GM12864 (cell line): ENCODE data around the gene FOSL2.

Experiments used
- DNase-seq: peaks from one replicate; pipeline ENCODE4 v3.0.0-alpha.2; 2011; ENCODE audit warnings: low read depth
- H3K4me3 ChIP-seq: 2 replicates; pipeline ENCODE4 v1.5.1; 2011; ENCODE audit warnings: mild to moderate bottlenecking, low read depth, low read length, control low read depth
- CTCF ChIP-seq: IDR thresholded peaks from 2 replicates; pipeline ENCODE4 v1.5.1; 2011; ENCODE audit warnings: low read depth, mild to moderate bottlenecking, moderate library complexity, low read length, control low read depth, inconsistent platforms; ENCODE audit errors: missing control alignments

FOSL2 gene

GRCh38 chr2:28429636-28430376 is 37.1 kb downstream of the FOSL2 start:
- DNase-seq: no peak
- no peak overlapping the region for H3K4me3 ChIP-seq
- TF ChIP-seq CTCF: no peak

DNA sequence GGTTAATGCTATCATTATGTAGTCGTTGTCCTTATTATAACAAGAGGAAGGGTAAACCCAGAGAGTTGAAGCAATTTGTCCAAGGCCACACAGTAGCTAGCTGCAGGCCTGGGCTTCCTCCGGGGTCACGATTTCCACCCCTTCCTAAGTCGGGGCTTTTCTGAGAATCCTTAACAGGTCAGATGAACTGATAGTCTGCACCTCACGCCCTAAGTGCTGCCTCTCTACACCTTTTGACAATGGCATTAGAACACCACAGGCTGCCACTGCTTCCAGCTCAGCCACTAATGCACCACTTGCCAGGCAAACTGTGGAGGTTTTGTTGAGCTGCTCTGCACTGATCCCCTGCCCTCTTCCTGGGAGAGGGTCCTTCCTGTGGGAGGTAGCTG is 37.7 kb downstream of the FOSL2 start:
- TF ChIP-seq CTCF: no peak
- no peak for DNase-seq
- no peak overlapping the region for H3K4me3 ChIP-seq

GRCh38 chr2:28430788-28431418 is 38.2 kb downstream of the FOSL2 start:
- DNase-seq: no peak
- no peak overlapping the region for H3K4me3 ChIP-seq
- no peak for TF ChIP-seq CTCF

GRCh38 chr2:28431741-28432140 is 39.1 kb downstream of the FOSL2 start:
- H3K4me3 ChIP-seq: no peak overlapping the region
- no peak for DNase-seq
- no peak for TF ChIP-seq CTCF

DNA sequence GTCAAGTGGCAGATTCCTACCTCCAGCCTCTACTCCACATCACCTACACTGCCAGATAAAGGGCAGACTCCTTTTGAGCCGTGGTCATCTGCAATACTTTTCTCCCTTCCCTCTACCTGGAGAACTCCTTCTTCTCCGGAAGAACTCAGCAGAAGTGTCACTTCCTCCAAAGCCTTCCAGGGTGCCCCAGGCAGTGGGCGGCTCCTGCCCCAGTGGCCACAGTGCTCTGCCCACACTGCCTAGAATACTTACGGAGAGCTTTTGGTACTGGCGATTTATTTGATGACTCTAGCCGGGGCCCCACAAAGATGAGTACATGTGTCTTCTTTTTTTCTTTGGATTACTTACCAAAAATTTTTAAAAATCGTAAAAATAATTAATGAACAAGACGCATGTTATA is 39.7 kb downstream of the FOSL2 start:
- H3K4me3 ChIP-seq: no peak overlapping the region
- no peak for DNase-seq
- TF ChIP-seq CTCF: no peak

- TF ChIP-seq CTCF: no peak
- no peak for DNase-seq
These were observed 40.6 kb downstream of the FOSL2 start for GRCh38 chr2:28433215-28433614.

More at GRCh38 chr2:28433215-28433614, 40.6 kb downstream of the FOSL2 start:
- no peak overlapping the region for H3K4me3 ChIP-seq
